Loucy (cell line): ENCODE data around the gene USP33.

ENCODE experiments used
- EZH2phosphoT487 ChIP-seq: fragments of 200-600 bp; IDR thresholded peaks from 2 replicates; pipeline ENCODE4 v1.6.1; 2018; ENCODE audit warnings: antibody characterized with exemption, mild to moderate bottlenecking, moderate library complexity, borderline replicate concordance
- TF ChIP-seq, protein P1 (sequence below): fragments of 200-600 bp; sonication (generic); conservative IDR thresholded peaks from 2 replicates; pipeline ENCODE4 v1.5.1; 2014; ENCODE audit warnings: mild to moderate bottlenecking, antibody characterized with exemption, low read length

DNA sequence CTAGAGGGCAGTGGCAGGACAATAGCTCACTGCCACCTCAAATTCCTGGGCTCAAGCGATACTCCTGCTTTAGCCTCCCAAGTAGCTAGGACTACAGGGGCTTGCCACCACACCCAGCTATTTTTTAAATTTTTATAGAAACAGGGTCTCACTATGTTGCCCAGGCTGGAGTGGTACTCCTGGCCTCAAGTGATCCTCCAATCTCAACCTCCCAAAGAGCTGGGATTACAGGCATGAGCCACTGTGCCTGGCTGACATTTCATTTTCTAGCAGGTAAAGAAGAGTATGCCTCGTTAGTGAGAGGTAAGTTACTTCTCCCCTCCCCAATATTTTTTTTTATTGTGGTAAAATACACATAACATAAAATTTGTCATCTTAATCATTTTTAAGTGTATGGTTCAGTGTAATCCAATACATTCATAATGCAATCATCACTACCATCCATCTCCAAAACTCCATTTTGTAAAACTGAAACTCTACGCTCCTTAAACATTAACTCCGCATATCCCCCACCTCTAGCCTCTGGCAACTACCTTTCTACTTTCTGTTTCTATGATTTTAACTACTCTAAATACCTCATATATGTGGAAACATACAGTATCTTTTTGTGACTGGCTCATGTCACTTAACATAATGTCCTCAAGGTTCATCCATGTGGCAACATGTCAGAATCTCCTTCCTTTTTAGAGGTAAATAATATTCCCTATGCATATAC is 99.6 kb downstream of the USP33 start:
- TF ChIP-seq, protein P1, sequence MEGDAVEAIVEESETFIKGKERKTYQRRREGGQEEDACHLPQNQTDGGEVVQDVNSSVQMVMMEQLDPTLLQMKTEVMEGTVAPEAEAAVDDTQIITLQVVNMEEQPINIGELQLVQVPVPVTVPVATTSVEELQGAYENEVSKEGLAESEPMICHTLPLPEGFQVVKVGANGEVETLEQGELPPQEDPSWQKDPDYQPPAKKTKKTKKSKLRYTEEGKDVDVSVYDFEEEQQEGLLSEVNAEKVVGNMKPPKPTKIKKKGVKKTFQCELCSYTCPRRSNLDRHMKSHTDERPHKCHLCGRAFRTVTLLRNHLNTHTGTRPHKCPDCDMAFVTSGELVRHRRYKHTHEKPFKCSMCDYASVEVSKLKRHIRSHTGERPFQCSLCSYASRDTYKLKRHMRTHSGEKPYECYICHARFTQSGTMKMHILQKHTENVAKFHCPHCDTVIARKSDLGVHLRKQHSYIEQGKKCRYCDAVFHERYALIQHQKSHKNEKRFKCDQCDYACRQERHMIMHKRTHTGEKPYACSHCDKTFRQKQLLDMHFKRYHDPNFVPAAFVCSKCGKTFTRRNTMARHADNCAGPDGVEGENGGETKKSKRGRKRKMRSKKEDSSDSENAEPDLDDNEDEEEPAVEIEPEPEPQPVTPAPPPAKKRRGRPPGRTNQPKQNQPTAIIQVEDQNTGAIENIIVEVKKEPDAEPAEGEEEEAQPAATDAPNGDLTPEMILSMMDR, result no peak
- no peak for TF ChIP-seq EZH2phosphoT487
